ENCODE data around the gene ARHGAP31.

The ARHGAP31 gene

DNA sequence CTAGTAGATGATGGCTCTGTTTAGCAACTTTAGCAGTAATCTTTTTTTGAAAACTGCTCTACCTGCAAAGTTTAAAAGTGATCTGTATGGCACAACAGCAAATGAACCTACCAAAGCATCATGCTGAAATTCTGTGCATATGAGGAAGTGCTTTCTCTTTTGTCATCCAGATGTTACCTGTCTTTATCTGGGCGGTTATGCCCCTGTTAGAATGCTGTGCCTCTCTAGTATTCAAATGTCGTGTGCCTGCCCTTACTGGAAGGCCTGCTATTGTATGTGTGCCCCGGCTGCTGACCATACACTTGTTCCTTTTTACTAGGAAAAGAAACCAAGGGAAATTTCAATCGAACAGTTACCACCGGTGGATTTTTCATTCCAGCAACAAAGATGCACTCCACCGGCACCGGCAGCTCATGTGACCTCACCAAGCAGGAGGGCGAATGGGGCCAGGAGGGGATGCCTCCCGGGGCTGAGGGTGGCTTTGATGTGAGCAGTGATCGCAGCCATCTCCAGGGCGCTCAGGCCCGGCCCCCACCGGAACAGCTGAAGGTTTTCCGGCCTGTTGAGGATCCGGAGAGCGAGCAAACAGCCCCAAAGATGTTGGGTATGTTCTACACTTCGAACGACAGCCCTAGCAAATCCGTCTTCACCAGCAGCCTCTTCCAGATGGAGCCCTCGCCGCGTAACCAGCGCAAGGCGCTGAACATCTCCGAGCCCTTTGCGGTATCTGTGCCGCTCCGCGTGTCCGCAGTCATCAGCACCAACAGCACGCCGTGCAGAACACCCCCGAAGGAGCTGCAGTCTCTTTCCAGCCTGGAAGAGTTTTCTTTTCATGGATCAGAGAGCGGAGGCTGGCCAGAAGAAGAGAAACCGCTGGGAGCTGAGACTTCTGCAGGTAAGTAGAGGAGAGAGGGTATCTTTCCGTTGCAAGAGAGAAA, 107.6 kb downstream of the ARHGAP31 start:
- H3K4me1 ChIP-seq = no peaks in the 10 kb centered on the region

DNA sequence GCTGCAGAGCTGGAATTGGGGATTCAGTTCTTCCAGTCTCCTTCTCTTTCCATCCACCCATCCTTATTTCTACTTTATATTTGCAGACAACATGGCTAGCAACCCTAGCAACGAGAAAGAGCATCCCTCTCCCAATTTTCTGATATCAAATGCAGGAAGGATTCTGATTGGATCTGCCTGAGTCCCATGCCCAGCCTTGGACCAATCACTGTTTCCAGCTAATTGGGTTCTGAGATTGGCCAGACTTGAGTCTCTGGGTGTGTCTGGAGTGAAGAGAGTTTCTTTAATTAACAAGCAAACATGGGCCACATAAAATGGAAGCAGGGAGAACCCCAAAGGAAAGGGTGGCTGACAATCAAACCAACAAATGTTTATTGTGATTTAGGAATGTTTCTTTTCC, 108.6 kb downstream of the ARHGAP31 start:
- H3K27me3 ChIP-seq (ENCODE audit: control insufficient read depth, insufficient read depth, low read length) = no peaks in the 10 kb centered on the region
- no peaks in the 10 kb centered on the region for H3K9me3 ChIP-seq (ENCODE audit: control insufficient read depth, low read length)
- H2AFZ ChIP-seq = no peak overlapping the region
- no peak overlapping the region for H3K9ac ChIP-seq
- H3K79me2 ChIP-seq = no peaks in the 10 kb centered on the region
- no peaks in the 10 kb centered on the region for H3K36me3 ChIP-seq (ENCODE audit: control insufficient read depth, insufficient read depth, low read length)
- no peak for TF ChIP-seq CTCF (IDR thresholded peaks at IDR 0.05)
- no peaks in the 10 kb centered on the region for H3K4me1 ChIP-seq
- H3K4me2 ChIP-seq (ENCODE audit: low read length) = no peak overlapping the region
- no peak overlapping the region for H3K4me3 ChIP-seq (ENCODE audit: low read depth, low read length)
- H3K27ac ChIP-seq = no peak overlapping the region

More for the DNA sequence above, 107.6 kb downstream of the ARHGAP31 start:
- TF ChIP-seq CTCF (IDR thresholded peaks at IDR 0.05) = no peak
- H3K79me2 ChIP-seq = no peaks in the 10 kb centered on the region
- no peak overlapping the region for H3K27ac ChIP-seq
- no peaks in the 10 kb centered on the region for H3K9me3 ChIP-seq (ENCODE audit: control insufficient read depth, low read length)
- no peaks in the 10 kb centered on the region for H3K36me3 ChIP-seq (ENCODE audit: control insufficient read depth, insufficient read depth, low read length)
- H3K4me3 ChIP-seq (ENCODE audit: low read depth, low read length) = no peak overlapping the region
- no peak overlapping the region for H3K4me2 ChIP-seq (ENCODE audit: low read length)
- no peak overlapping the region for H2AFZ ChIP-seq
- H3K9ac ChIP-seq = no peak overlapping the region
- no peaks in the 10 kb centered on the region for H3K27me3 ChIP-seq (ENCODE audit: control insufficient read depth, insufficient read depth, low read length)

GRCh38 chr3:119403201-119403600, 109.0 kb downstream of the ARHGAP31 start:
- Histone ChIP-seq H3K27ac (no peak overlapping the region), H3K79me2 (no peaks in the 10 kb centered on the region), H3K4me3 (ENCODE audit: low read depth, low read length) (no peak overlapping the region), H3K9me3 (ENCODE audit: control insufficient read depth, low read length) (no peaks in the 10 kb centered on the region), H3K4me1 (no peaks in the 10 kb centered on the region), H3K36me3 (ENCODE audit: control insufficient read depth, insufficient read depth, low read length) (no peaks in the 10 kb centered on the region), H3K4me2 (ENCODE audit: low read length) (no peak overlapping the region), H2AFZ (no peak overlapping the region), H3K27me3 (ENCODE audit: control insufficient read depth, insufficient read depth, low read length) (no peaks in the 10 kb centered on the region), H3K9ac (no peak overlapping the region)
- no peak for TF ChIP-seq CTCF (IDR thresholded peaks at IDR 0.05)

- Histone ChIP-seq H3K9me3 (ENCODE audit: control insufficient read depth, low read length) (no peaks in the 10 kb centered on the region), H3K4me2 (ENCODE audit: low read length) (no peak overlapping the region), H3K36me3 (ENCODE audit: control insufficient read depth, insufficient read depth, low read length) (no peaks in the 10 kb centered on the region), H3K27ac (no peak overlapping the region), H3K79me2 (no peaks in the 10 kb centered on the region), H2AFZ (no peak overlapping the region), H3K9ac (no peak overlapping the region), H3K27me3 (ENCODE audit: control insufficient read depth, insufficient read depth, low read length) (no peaks in the 10 kb centered on the region), H3K4me3 (ENCODE audit: low read depth, low read length) (no peak overlapping the region), H3K4me1 (no peaks in the 10 kb centered on the region)
- no peak for TF ChIP-seq CTCF (IDR thresholded peaks at IDR 0.05)
Measured at GRCh38 chr3:119405315-119405714, 111.1 kb downstream of the ARHGAP31 start.

Measured in parathyroid adenoma (tissue), 2 donors.